Suprapubic skin (tissue), 4 donors: ENCODE data around the gene CCDC9. TPM values are rescaled to one million over a fixed set of nuclear protein-coding genes. Genes with fewer than 3 reads are reported as not detected.
"Not testable (repeated sequence)": the region's sequence is repeated elsewhere in the genome, so short reads cannot be mapped to it uniquely, and the experiment has no call there.

Source experiments
- DNase-seq, 2 donors: peaks; one replicate each; pipeline ENCODE4 v3.0.0-alpha.2; 2019; ENCODE audit warnings: low spot score in 2 of 2
- H3K27ac ChIP-seq: fragments of 200-600 bp; sonication (generic); one replicate; pipeline ENCODE4 v1.5.1; 2019
- H3K27me3 ChIP-seq: fragments of 200-600 bp; sonication (generic); one replicate; pipeline ENCODE4 v1.5.1; 2019
- H3K36me3 ChIP-seq: fragments of 200-600 bp; sonication (generic); one replicate; pipeline ENCODE4 v1.5.1; 2019
- H3K4me1 ChIP-seq: fragments of 200-600 bp; sonication (generic); one replicate; pipeline ENCODE4 v1.5.1; 2019
- H3K4me3 ChIP-seq: fragments of 200-600 bp; sonication (generic); one replicate; pipeline ENCODE4 v1.5.1; 2019; ENCODE audit warnings: mild to moderate bottlenecking
- H3K9me3 ChIP-seq: fragments of 200-600 bp; sonication (generic); one replicate; pipeline ENCODE4 v1.5.1; 2019
- EP300 ChIP-seq: sonication (generic); formaldehyde crosslinking; IDR thresholded peaks from one replicate; pipeline ENCODE4 v1.6.1; 2017; ENCODE audit warnings: antibody characterized with exemption
- POLR2A ChIP-seq, 2 donors: fragments of 450-650 bp; IDR thresholded peaks; one replicate each; pipeline ENCODE4 v1.6.1; 2017; ENCODE audit warnings: antibody characterized with exemption in 2 of 2, mild to moderate bottlenecking in 2 of 2, moderate library complexity in 2 of 2
- POLR2AphosphoS5 ChIP-seq, 3 donors: sonication (generic); formaldehyde crosslinking; IDR thresholded peaks; one replicate each; pipeline ENCODE4 v1.6.1; 2017; ENCODE audit warnings: antibody characterized with exemption in 3 of 3
- WGBS: methylation state at CpG from one replicate; pipeline ENCODE4 v1.1.5; 2018; 5-methylcytosine and 5-hydroxymethylcytosine counted together
- total RNA-seq, 4 donors: library from RNA; depleted of rRNA; stranded (reverse); fragments of >200 nt; gene quantifications; one replicate each; pipeline ENCODE4 v1.1.0, GENCODE V29; 2016
- TF ChIP-seq, protein P1 (sequence below), 2 donors: fragments of 200-600 bp in 1 of 2; fragments of 450-650 bp in 1 of 2; sonication (generic) in 1 of 2; IDR thresholded peaks; one replicate each; pipeline ENCODE4 v1.5.1; 2016 to 2019; ENCODE audit warnings: antibody characterized with exemption in 2 of 2, mild to moderate bottlenecking in 1 of 2, moderate library complexity in 1 of 2

Gene CCDC9
- total RNA-seq, 4 donors from 2014 or later, result 24.6 to 33.2 (median 27.4) TPM

DNA sequence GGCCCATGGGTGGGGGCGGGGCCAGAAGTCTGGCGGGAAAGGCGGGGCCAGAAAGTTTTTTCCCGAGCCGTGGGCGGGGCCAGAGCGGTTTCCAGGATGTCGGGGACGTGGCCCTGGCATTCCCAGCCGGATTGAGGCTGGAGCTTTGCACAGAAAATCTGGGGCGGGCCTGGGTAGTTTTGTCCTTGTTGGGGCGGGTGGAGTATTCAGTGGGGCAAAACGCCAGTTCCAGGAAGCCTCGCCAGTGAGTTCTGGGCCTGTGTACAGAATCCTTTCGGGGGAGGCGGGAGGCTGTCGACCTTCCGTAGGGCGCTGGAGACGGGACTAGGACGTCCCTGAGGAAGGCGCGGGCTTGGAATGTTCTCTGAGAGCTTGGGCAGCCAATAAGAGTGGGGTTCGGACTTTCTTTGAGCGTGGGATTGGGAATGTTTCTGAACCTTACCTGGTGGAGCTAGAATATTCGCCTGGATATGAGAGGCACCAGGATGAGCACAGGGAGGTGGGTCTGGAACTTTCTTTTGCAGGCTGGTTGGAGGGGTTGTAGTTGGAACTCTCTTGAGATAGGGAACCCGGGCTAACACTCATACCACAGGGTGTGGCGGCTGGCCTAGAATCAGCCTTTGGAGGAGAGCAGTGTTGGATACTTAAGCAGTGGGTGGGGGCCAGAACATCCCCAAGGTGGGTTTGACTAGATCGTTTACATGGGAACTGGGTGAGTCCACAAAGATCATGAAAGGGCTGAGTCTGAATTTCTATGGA, 1.3 kb downstream of the CCDC9 start:
- no peaks in the 10 kb centered on the region for H3K9me3 ChIP-seq
- peaks cover 37% of the 10 kb centered on the region for H3K36me3 ChIP-seq
- no peaks in the 10 kb centered on the region for H3K27me3 ChIP-seq
- H3K4me3 ChIP-seq, result peak overlapping the region; percentile 65
- DNase-seq, result no peak
- TF ChIP-seq, protein P1, sequence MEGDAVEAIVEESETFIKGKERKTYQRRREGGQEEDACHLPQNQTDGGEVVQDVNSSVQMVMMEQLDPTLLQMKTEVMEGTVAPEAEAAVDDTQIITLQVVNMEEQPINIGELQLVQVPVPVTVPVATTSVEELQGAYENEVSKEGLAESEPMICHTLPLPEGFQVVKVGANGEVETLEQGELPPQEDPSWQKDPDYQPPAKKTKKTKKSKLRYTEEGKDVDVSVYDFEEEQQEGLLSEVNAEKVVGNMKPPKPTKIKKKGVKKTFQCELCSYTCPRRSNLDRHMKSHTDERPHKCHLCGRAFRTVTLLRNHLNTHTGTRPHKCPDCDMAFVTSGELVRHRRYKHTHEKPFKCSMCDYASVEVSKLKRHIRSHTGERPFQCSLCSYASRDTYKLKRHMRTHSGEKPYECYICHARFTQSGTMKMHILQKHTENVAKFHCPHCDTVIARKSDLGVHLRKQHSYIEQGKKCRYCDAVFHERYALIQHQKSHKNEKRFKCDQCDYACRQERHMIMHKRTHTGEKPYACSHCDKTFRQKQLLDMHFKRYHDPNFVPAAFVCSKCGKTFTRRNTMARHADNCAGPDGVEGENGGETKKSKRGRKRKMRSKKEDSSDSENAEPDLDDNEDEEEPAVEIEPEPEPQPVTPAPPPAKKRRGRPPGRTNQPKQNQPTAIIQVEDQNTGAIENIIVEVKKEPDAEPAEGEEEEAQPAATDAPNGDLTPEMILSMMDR (IDR thresholded peaks at IDR 0.05), result no peak
- no peak for TF ChIP-seq POLR2A (IDR thresholded peaks at IDR 0.05)
- peak in 1 of 3 donors; percentile 70 for TF ChIP-seq POLR2AphosphoS5 (IDR thresholded peaks at IDR 0.05)
- no peak for TF ChIP-seq EP300
- WGBS, result 4% methylated on average over 18 of the region's 29 CpGs
- H3K27ac ChIP-seq, result peak overlapping the region; percentile 94
- peaks cover 33% of the 10 kb centered on the region for H3K4me1 ChIP-seq

DNA sequence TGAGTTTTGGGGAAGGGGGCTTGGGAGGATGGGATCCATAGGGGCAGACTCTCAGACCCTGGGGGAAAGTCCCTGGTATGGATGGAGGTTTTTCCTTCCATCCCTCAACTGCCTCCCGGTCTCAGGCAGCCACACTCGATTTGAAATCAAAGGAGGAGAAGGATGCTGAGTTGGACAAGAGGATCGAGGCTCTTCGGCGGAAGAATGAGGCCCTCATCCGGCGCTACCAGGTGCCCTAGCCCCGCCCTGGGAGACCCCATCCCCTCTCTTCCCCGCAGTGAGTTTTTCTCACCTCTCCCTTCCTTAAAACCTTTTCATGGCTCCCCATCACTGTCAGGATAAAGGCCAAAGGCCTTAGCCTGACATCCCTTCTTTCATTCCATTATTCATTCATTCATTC, 2.1 kb downstream of the CCDC9 start:
- peak overlapping the region; percentile 94 for H3K27ac ChIP-seq
- TF ChIP-seq EP300, result no peak
- TF ChIP-seq, protein P1 (IDR thresholded peaks at IDR 0.05), result no peak
- TF ChIP-seq POLR2AphosphoS5 (IDR thresholded peaks at IDR 0.05), result no peak
- TF ChIP-seq POLR2A (IDR thresholded peaks at IDR 0.05), result no peak
- no peak for DNase-seq
- 88% methylated on average over 9 of the region's 9 CpGs for WGBS
- peaks cover 33% of the 10 kb centered on the region for H3K4me1 ChIP-seq
- H3K4me3 ChIP-seq, result no peak overlapping the region
- peaks cover 46% of the 10 kb centered on the region for H3K36me3 ChIP-seq
- no peaks in the 10 kb centered on the region for H3K27me3 ChIP-seq
- H3K9me3 ChIP-seq, result no peaks in the 10 kb centered on the region

DNA sequence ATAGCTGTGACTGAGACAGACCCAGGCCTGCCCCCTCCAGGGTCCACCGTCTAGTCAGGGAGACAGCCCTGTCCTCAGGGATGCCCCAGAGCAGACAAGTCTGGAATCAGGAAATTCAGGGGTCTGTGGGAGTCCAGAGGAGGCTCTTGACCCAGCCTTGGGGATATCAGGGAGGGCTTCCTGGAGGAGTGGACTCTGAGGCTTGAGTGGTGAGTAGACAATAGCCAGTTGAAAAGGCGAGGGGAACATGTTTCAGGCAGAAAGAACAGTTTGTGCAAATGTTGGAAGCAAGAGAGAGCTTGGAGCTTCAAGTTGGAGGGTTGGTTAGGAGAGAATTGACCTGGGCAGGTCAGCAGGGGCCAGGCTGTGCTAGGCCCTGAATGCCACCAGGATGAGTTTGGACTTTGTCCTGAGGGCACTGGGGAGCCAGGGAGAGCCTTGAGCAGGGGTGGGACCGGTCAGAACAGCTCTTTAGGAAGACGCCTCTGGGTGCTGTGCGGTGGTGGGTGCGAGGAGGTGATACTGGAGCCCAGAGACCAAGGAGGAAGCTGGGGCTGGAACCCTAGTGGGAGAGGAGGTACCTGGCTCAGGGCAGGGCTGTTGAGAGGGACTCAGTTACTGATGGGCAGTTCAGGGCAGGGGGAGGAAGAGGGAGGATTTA, 2.7 kb downstream of the CCDC9 start:
- Histone ChIP-seq H3K27me3 (no peaks in the 10 kb centered on the region), H3K27ac (no peak overlapping the region), H3K36me3 (peaks cover 52% of the 10 kb centered on the region), H3K9me3 (no peaks in the 10 kb centered on the region), H3K4me3 (no peak overlapping the region), H3K4me1 (peaks cover 33% of the 10 kb centered on the region)
- TF ChIP-seq, protein P1 (IDR thresholded peaks at IDR 0.05), result no peak
- TF ChIP-seq POLR2A (IDR thresholded peaks at IDR 0.05) (no peak), EP300 (no peak), POLR2AphosphoS5 (IDR thresholded peaks at IDR 0.05) (no peak)
- no peak for DNase-seq
- WGBS, result 88% methylated on average over 5 of the region's 6 CpGs

DNA sequence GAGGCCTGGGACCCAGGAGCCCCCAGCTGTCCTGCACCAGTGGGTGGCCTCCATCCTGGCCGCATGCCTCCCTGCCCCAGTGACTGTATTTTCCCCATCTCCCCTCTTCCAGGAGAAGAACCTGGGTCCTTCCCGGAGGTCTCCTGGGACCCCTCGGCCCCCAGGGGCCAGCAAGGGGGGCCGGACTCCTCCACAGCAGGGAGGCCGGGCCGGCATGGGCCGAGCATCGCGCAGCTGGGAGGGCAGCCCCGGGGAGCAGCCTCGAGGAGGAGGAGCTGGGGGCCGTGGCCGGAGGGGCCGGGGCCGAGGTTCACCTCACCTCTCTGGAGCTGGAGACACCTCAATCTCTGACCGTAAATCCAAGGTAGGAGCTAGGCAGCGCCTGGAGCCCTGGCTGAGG, 4.2 kb downstream of the CCDC9 start:
- no peak overlapping the region for H3K27ac ChIP-seq
- no peak for TF ChIP-seq EP300
- no peak for TF ChIP-seq POLR2AphosphoS5 (IDR thresholded peaks at IDR 0.05)
- no peak for TF ChIP-seq POLR2A (IDR thresholded peaks at IDR 0.05)
- TF ChIP-seq, protein P1 (IDR thresholded peaks at IDR 0.05), result no peak
- H3K4me1 ChIP-seq, result peaks cover 31% of the 10 kb centered on the region
- H3K9me3 ChIP-seq, result no peaks in the 10 kb centered on the region
- WGBS, result 94% methylated on average over 4 of the region's 17 CpGs
- no peak for DNase-seq
- H3K27me3 ChIP-seq, result no peaks in the 10 kb centered on the region
- H3K36me3 ChIP-seq, result peaks cover 66% of the 10 kb centered on the region
- no peak overlapping the region for H3K4me3 ChIP-seq

DNA sequence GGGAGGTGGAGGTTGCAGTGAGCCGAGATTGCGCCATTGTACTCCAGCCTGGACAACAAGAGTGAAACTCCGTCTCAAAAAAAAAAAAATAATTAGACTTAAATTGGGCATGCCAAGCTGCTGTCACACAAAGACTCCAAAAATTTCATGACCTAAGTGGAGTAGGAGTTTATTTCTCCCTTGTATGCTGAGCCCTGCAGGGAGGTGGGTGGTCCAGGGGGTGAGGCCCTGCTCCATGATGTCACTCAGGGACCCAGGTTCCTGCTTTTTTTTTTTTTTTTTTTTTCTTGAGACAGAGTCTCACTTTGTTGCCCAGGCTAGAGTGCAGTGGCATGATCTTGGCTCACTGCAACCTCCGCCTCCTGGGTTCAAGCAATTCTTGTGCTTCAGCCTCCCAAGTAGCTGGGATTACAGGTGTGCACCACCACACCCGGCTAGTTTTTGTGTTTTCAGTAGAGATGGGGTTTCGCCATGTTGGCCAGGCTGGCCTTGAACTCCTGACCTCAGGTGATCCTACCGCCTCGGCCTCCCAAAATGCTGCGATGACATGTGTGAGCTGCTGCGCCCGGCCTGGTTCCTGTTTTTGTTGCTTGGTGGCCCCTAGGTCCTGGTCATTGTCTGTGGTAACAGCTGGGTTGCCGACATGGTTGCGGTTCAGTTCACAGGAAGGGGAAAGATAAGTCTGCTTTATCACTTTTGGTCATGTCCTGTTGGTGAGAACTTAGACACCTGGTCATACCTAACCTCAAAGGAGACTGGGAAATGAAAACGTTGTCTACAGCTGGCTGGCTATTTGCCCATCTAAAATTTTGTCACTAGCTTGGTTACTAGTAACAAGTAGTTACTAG, 5.8 kb downstream of the CCDC9 start:
- not testable (repeated sequence) for H3K4me3 ChIP-seq, DNase-seq, H3K9me3 ChIP-seq, H3K27ac ChIP-seq, H3K27me3 ChIP-seq
- peaks cover 29% of the 10 kb centered on the region for H3K4me1 ChIP-seq
- H3K36me3 ChIP-seq, result peaks cover 81% of the 10 kb centered on the region
- WGBS, result 89% methylated on average over 9 of the region's 14 CpGs
